Natural killer cell (primary cell): ENCODE data around the gene MAP4K1. TPM values are rescaled to one million over a fixed set of nuclear protein-coding genes. Genes with fewer than 3 reads are reported as not detected.

Source experiments
- ATAC-seq, 3 donors: fragments of 150-1000 bp in 2 of 3; fragments of 200-7000 bp in 1 of 3; cut with Tn5 transposase; 1 replicate in 1 of 3; 2 replicates in 2 of 3; pipeline ENCODE4 v1.10.0; 2021; ENCODE audit warnings: mild to moderate bottlenecking in 2 of 3, moderate library complexity in 2 of 3
- DNase-seq, 2 donors: peaks; one replicate each; pipeline versions ENCODE4 v3.0.0 to v3.0.0-alpha.2; 2013 to 2021; ENCODE audit warnings: mixed read lengths in 1 of 2
- H3K27ac ChIP-seq: one replicate; pipeline ENCODE4 v1.5.1; 2013; ENCODE audit warnings: mild to moderate bottlenecking, low read length
- H3K27me3 ChIP-seq: one replicate; pipeline ENCODE4 v1.6.1; 2013; ENCODE audit warnings: low read length; ENCODE audit not compliant: control insufficient read depth, insufficient read depth
- H3K36me3 ChIP-seq: one replicate; pipeline ENCODE4 v1.6.1; 2013; ENCODE audit warnings: low read length; ENCODE audit not compliant: control insufficient read depth, insufficient read depth
- H3K4me1 ChIP-seq: one replicate; pipeline ENCODE4 v1.6.1; 2013; ENCODE audit warnings: low read length; ENCODE audit not compliant: control insufficient read depth, insufficient read depth
- H3K4me3 ChIP-seq: one replicate; pipeline ENCODE4 v1.5.1; 2013; ENCODE audit warnings: low read length
- H3K9me3 ChIP-seq: one replicate; pipeline ENCODE4 v1.6.1; 2013; ENCODE audit warnings: low read length; ENCODE audit not compliant: control insufficient read depth, insufficient read depth
- H3K27ac Mint-ChIP-seq, 2 donors: one replicate each; pipeline ENCODE4 v1.8.0; 2022; ENCODE audit warnings: mild to moderate bottlenecking in 2 of 2, mixed read lengths in 2 of 2, moderate library complexity in 1 of 2
- H3K27me3 Mint-ChIP-seq, 2 donors: one replicate each; pipeline ENCODE4 v1.8.0; 2022; ENCODE audit warnings: low read depth in 2 of 2, mixed read lengths in 2 of 2
- H3K36me3 Mint-ChIP-seq: one replicate; pipeline ENCODE4 v1.8.0; 2022; ENCODE audit warnings: mixed read lengths
- H3K4me1 Mint-ChIP-seq, 2 donors: one replicate each; pipeline ENCODE4 v1.8.0; 2022; ENCODE audit warnings: mixed read lengths in 2 of 2
- H3K4me3 Mint-ChIP-seq: one replicate; pipeline ENCODE4 v1.8.0; 2022; ENCODE audit warnings: mild to moderate bottlenecking, moderate library complexity, mixed read lengths
- H3K9me3 Mint-ChIP-seq, 2 donors: one replicate each; pipeline ENCODE4 v1.8.0; 2022; ENCODE audit warnings: mixed read lengths in 2 of 2
- WGBS: methylation state at CpG from one replicate; pipeline ENCODE4 v1.1.7; 2013; ENCODE audit warnings: missing lambda C conversion rate; ENCODE audit not compliant: insufficient coverage; 5-methylcytosine and 5-hydroxymethylcytosine counted together
- intact Hi-C: fragments of 100-400 bp; cut with micrococcal nuclease; formaldehyde crosslinking; loops from one replicate; pipeline ENCODE4 v1.14.2; 2022
- total RNA-seq, 4 donors: library from RNA; stranded (reverse); fragments of 120-200 nt in 1 of 4; gene quantifications; one replicate each; pipeline versions ENCODE4 v1.2.3 to v1.2.4, GENCODE V29; 2013 to 2022
- TF ChIP-seq, protein P1 (sequence below): fragments of 200-600 bp; IDR thresholded peaks from one replicate; pipeline ENCODE4 v1.8.0; 2022; ENCODE audit warnings: antibody characterized with exemption

Gene MAP4K1
- total RNA-seq, 3 donors from 2014 or later (not counting 1 experiment from before 2014, with no cell fraction given): 162 to 201 (median 163) TPM

DNA sequence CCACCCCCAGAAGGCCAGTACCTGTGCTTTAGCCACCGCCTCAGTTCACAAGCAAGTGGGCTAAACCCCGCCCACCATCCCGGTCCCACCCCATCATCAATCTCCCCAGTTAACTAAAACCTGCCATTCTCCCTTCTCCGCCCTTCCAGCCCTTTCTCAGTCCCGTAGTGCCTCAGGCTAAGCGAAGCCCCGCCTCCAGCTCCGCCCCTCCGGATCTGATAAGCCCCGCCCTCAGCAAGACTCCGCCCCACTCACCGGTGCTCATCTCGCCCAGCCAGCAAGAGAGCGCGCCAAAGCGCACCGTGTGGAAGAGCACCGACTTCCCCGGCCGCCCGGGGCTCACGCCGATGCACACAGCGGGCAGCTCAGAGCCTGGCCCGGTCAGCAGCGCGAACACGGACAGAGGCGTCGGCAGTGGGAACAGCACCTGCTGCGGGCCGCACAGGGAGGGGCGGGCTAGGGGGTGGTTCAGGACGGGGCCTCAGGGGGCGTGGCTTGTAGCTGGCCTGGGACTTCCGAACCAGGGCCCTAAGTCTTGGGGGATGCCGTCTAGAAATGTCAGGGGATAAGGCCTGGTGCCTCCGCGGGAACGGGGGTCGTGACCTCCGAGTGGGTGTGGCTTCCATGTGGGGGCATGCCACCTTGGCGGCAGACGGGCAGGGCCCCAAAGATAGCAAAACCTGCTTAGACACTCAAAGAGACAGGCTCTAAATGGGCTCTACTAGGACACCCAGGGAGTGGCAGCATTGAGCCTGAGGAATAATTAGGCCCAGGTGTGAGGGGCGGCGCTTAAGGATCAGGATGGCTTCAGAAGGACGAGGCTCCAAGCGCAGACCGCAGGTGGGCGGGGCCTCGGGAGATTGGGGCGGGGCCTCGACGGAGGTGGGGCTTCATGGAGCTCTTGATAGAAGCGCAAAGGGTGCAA, 21.4 kb downstream of the MAP4K1 start:
- Mint-ChIP-seq H3K9me3 (no peaks in the 10 kb centered on the region), H3K4me1 (peaks cover 0 to 6% of the 10 kb centered on the region in 2 donors), H3K27ac (no peak overlapping the region), H3K4me3 (no peak overlapping the region), H3K27me3 (no peaks in the 10 kb centered on the region), H3K36me3 (no peaks in the 10 kb centered on the region)
- H3K4me3 ChIP-seq: no peak overlapping the region
- 92% methylated on average over 55 of the region's 55 CpGs for WGBS
- no peak for ATAC-seq
- peaks cover 45% of the 10 kb centered on the region for H3K36me3 ChIP-seq
- no peaks in the 10 kb centered on the region for H3K9me3 ChIP-seq
- H3K27ac ChIP-seq: no peak overlapping the region
- TF ChIP-seq, protein P1, sequence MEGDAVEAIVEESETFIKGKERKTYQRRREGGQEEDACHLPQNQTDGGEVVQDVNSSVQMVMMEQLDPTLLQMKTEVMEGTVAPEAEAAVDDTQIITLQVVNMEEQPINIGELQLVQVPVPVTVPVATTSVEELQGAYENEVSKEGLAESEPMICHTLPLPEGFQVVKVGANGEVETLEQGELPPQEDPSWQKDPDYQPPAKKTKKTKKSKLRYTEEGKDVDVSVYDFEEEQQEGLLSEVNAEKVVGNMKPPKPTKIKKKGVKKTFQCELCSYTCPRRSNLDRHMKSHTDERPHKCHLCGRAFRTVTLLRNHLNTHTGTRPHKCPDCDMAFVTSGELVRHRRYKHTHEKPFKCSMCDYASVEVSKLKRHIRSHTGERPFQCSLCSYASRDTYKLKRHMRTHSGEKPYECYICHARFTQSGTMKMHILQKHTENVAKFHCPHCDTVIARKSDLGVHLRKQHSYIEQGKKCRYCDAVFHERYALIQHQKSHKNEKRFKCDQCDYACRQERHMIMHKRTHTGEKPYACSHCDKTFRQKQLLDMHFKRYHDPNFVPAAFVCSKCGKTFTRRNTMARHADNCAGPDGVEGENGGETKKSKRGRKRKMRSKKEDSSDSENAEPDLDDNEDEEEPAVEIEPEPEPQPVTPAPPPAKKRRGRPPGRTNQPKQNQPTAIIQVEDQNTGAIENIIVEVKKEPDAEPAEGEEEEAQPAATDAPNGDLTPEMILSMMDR: no peak
- H3K27me3 ChIP-seq: no peaks in the 10 kb centered on the region
- peak in 1 of 2 donors; percentile 31 for DNase-seq
- intact Hi-C loops: no loop called here
- H3K4me1 ChIP-seq: no peaks in the 10 kb centered on the region

- Histone ChIP-seq H3K27ac (no peak overlapping the region), H3K4me1 (no peaks in the 10 kb centered on the region), H3K9me3 (no peaks in the 10 kb centered on the region), H3K4me3 (no peak overlapping the region), H3K36me3 (peaks cover 47% of the 10 kb centered on the region), H3K27me3 (no peaks in the 10 kb centered on the region)
- no peaks in the 10 kb centered on the region for H3K27me3 Mint-ChIP-seq
- no peaks in the 10 kb centered on the region for H3K9me3 Mint-ChIP-seq
- WGBS: 93% methylated on average over 6 of the region's 6 CpGs
- intact Hi-C loops: no loop called here
- peaks cover 0 to 1% of the 10 kb centered on the region in 2 donors for H3K4me1 Mint-ChIP-seq
- no peaks in the 10 kb centered on the region for H3K36me3 Mint-ChIP-seq
- ATAC-seq (no peak), DNase-seq (no peak)
- no peak overlapping the region for H3K27ac Mint-ChIP-seq
- no peak overlapping the region for H3K4me3 Mint-ChIP-seq
- TF ChIP-seq, protein P1: no peak
Measured at GRCh38 chr19:38592940-38593339, 24.8 kb downstream of the MAP4K1 start.

DNA sequence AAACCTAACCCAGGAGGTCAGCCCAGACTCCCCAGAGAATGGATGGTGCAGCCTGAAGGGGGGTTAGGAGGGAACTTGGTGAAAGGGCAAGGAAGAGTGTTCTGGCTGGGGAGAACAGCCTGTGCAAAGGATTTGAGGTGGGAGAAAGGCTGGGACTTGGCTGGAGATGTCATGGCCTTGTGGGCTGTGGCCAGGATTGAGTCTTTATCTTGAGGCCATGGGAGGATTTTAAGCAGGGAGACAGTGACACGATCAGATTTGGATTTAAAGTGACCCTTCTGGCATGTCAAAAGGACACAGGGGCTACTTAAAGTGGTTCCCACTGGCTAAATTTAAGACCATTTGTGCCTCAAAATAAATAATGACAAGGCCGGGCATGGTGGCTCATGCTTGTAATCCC, 29.7 kb downstream of the MAP4K1 start:
- 96% methylated on average over 2 of the region's 2 CpGs for WGBS
- peaks cover 10% of the 10 kb centered on the region for H3K4me1 ChIP-seq
- Mint-ChIP-seq H3K4me1 (peaks cover 6 to 10% of the 10 kb centered on the region in 2 donors), H3K4me3 (no peak overlapping the region), H3K27ac (no peak overlapping the region), H3K9me3 (no peaks in the 10 kb centered on the region), H3K27me3 (no peaks in the 10 kb centered on the region), H3K36me3 (no peaks in the 10 kb centered on the region)
- no peak for ATAC-seq
- no peak for DNase-seq
- intact Hi-C loops: no loop called here
- H3K27me3 ChIP-seq: no peaks in the 10 kb centered on the region
- TF ChIP-seq, protein P1: no peak
- peaks cover 26% of the 10 kb centered on the region for H3K36me3 ChIP-seq
- H3K27ac ChIP-seq: no peak overlapping the region
- H3K9me3 ChIP-seq: no peaks in the 10 kb centered on the region
- no peak overlapping the region for H3K4me3 ChIP-seq
